IPS-NIHi11 (cell line): ENCODE results near the gene SMIM22.

Experiments
- DNase-seq: peaks from one replicate; pipeline ENCODE4 v3.0.0; 2012; ENCODE audit warnings: mixed read lengths, low spot score

Gene SMIM22

DNA sequence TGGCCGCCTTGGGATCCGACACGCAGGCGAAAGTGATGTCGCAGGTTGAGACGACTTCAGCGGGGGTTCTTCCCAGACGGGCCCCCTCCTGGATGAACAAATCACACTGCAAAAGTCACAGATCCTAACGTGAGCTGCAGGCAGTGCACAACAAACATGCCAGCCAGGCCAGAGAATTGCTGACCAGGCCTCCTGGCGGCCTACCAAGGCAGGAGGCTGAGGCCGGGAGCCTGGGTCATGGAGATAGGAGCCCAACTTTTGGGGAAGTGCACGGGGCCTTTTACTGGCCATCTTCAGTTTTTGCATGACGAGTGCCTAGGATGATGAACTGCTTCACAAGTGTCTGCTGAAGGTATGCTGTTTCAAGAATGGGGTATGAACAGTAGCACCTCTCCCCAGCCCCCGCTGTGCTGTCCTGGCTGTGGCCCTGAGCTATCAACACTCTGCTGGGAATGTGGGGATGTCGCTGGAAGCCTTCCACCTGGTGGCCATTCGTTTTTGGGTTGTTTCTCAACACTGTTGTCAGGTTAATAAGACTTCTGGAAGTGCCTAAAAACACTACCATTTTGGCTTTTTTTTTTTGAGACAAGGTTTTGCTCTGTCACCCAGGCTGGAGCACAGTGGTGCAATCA is 19.5 kb downstream of the SMIM22 start:
- DNase-seq: no peak

DNA sequence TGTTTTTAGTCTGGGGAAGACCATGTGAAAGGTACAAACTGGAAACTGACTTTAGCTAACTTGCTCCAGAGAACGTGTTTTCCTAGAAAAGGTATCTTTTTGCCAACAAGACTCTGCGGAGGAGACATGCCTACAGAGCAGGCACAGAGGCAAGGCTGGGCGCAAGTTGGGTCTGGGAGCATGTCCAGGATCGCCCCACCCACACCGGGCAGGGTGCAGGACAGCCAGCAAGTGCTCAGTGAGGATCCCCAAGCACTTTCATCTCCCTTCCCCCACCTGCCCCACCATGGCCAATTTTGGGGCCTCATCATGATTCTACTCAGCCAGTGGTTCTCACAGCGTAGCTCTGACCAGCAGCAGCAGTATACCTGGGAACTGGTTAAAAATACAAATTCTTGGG is 25.5 kb downstream of the SMIM22 start:
- no peak for DNase-seq

DNA sequence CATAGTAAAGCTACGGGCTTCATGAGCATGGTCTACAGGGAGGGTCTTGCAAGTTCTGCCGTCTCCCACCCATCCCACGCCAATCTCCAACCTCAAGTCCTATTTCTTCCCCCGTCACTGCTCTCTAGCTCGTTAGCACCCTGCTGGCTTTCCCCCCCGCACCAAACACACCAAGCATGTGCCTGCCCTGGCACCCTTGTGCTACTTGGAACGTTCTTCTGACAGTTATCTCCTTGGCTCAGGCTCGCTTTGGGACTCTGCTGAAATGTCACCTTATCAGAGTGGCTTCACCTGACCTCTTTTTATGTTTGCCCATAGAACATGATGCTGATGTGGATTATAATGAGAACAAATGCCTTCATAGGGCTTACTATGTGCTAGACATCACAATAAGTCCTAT is 30.0 kb downstream of the SMIM22 start:
- no peak for DNase-seq

DNA sequence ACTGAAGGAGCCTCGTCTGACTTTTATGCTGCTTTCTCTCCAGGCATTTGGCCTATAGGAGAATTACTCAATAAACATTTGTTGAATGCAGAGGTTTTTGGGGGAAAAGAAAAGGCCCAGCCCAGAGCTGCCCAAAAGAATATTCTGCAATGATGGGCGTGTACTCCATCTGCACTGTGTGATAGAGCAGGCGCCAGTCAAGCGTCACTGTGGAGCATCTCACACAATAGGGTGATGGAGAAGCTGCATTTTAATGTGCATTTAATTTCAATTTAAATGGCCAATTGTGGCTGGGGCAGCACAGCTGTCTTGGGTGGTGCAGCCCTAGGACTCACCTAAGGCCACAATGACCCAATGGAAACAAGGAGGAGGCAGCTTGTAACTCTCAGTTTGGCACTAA is 31.4 kb downstream of the SMIM22 start:
- no peak for DNase-seq

DNA sequence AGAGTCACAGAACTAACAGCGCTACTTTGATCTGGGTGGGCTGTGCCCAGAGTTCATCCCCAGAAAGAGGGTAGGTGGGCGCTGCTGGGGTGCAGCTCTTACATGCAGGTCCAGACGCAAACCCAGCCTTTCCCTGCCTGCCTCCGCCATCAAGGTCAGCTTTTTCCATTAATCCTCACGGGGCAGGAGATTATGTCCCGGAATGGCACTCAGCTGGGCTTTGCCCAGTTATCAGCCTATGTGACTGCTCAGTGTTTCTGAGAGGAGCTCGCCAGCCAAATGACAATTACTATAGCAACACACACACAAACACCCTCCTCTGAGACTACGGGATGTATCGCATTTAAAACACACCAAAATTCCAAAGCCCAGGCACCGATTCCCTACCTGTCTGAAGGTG is 31.8 kb downstream of the SMIM22 start:
- no peak for DNase-seq

DNA sequence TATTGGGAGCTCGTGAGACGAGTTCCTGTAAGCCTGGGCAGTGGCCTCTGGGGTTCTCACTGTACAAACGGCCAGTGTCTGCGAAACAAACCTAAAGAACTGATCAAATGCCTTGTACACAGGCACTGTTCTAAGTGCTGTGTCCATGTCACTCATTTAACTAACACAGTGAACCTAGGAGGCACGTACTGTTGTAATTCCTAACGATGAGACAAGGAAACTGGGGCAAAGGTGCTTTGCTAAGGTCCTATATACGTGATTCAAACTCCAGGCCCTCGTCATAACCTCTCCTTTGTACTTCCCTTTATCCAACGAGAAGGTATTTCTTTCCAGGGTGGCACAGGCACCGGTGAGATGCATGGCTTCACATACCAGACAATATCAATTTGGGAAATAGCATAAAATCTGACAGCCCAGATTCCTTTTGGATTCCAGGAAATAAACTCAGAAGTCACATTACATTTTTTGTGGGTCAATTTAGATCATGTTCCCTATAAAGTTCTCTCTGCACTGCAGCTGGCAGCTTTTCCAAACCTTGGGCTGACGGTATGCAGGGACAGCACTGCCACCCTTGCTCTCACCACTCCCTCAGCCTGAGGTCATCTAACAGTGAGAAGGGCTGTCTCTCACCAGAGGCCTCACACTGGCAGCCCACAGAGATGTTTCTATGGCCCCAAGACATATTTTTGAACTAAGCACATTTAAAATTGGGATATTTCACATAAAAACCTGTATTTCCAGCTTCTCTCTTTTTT is 33.6 kb downstream of the SMIM22 start:
- DNase-seq: no peak

DNA sequence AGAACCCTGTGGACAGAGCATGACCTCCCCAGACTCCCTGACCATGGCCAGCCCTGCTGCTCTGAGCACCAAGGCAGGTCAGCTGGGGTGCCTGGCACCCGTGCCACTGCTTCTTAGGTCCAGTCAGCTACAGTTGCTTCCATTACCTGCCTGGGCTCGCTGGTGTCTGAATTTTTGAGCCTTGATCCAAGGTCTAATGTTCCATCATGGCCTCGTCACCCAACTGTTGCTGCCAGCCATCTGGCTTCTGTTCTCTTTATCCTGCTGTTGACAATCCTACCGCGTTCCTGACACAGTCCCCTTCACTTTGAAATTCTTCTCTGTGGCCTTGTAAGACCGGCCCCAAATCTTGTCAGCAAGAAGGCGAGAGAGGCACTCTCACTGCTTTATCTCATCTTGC is 35.2 kb downstream of the SMIM22 start:
- DNase-seq: no peak

DNA sequence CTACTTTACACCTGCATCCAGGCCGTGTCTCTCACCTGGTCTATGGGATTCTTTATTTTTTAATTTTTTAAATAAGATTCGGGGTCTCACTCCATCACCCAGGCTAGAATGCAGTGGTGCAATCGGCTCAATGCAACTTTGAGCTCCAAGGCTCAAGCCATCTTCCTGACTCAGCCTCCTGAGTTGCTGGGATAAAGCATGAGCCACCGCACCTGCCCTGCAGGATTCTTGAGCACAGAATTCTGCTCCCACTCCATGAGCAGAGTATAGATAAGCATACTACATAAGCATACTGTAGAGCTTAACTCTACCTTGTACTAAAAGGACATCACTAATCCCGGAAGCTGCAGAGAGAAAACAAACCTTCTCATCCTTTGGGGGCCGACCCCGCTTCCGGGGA is 36.4 kb downstream of the SMIM22 start:
- DNase-seq: no peak

DNA sequence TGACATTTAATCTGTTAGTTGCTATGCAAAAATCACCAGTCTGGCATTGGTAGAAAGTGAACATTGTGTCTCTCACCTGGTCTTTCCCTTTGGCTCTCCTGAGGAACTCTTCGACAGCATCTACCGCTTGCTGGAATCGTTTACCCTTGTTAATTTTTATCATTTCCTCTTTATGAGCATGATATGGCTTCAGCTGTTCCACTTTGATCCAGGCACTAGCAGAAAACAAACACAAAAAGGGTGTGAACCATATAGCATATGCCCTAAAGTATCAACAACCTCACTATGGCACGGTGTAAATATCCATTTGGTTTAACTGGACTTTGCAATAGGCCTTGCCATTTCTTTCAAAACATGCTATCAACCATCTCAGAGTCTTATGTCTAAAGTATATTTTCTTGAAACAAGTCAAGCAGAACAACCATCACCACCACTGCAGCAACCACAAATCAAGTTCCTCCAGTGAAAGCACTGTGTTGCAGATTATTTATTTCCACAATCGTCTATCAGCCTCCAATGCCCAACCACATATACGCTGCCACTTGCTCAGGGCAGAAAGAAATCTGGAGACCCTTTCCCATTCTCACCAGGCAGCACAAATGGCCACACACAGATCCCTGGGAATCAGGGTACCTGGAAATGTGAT is 37.7 kb downstream of the SMIM22 start:
- DNase-seq: no peak

DNA sequence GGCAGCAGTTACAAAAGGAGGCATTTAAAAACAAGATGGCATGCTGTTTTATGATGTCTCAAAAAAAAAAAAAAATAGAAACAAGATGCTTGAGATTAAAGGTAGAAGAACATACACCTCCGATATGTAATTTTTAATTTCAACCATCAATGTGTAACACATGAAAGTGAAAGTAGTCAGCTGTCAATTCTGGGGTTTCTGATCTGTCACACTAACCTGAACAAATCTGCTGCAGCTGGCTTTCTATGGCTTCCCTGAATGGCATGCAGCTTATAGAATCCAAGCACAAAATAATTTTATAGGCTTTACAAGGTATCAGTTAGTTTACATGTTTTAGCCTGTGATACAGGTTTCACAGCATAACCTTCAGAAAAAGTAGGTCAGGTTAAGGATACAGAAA is 38.4 kb downstream of the SMIM22 start:
- no peak for DNase-seq

DNA sequence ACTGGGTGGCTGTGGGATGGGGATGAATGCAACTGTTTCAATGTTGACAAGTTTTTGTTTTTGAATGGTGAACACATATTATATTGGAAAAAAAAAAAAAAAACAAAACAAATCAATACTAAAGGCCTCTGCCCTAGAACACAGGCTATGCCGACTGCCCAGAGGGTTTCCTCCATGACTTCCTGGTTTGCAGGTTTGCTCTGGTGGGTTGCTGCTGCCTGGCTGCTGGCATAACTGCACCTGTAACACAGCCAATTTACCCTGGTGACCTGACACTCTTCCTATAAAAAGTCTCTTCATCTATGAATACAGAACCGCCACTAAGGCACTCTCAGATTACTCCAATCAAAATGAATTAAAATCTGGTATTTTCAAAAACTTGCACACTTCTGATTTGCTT is 41.6 kb downstream of the SMIM22 start:
- no peak for DNase-seq

DNA sequence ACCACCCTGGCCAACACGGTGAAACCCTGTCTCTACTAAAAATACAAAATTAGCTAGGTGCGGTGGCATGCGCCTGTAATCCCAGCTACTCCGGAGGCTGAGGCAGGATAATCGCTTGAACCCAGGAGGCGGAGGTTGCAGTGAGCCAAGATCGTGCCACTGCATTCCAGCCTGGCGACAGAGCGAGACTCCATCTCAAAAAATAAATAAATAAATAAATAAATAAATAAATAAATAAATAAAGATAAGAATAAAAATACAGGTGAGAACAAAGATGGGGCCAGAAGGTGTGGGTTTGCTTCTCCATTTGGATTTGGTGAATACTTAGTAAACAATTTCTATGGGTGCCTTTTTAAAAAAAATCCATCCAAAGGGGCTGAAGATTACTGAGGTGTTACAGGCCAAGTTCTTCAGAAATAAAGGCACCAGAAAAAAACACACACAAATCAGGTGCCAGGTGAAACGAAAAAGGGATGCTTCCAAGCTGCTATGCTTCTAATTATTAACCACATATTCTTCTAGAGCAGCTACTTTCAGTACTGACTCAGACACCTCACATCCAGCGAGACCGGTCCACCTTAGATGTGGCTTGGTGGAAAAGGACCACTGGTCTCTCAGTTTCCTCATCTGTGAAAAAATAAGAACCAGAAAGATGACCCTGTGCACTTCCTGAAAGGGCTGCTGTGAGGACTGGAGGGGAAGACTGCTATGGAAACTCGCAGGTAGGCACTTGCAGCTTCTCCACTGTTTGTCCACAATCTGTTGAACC is 42.7 kb downstream of the SMIM22 start:
- DNase-seq: no peak

DNA sequence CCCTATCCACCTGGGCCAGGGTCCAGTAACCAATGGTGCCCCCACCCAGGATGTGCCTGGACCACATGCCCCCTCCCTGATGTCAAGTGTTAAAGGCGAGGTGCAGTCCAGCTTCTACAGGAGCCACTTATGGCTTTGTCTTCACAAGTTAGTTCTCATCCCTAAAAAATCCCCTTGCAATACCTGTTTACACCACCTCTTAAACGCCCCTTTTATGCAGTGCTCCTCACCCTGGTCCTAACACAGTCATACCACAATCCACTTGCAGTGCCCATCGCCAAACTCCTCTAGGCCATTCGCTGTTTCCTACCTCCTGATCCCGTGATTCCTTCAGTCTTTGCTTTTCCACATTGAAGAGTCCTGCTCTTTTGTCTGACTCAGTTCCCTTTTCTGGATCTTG is 44.8 kb downstream of the SMIM22 start:
- DNase-seq: no peak

DNA sequence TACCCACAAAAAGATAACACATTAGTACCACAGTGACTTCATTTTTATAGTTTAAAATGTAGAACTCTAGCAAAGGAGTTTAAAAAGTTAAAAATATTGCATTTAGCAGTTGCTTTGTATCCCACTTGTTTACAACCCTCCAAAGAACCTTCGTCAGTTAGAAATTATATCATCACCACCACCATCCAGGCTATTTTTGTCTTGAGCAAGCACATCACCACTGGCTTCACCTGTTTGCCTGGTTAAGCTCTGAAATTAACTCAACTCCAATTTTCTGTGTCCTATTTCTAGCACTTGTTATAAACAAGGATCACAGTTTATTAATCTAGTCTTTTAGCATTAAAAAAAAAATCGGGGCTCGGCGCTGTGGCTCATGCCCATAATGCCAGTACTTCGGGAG is 45.8 kb downstream of the SMIM22 start:
- no peak for DNase-seq
